ENCODE data around the gene ADAM19.

ADAM19 gene

DNA sequence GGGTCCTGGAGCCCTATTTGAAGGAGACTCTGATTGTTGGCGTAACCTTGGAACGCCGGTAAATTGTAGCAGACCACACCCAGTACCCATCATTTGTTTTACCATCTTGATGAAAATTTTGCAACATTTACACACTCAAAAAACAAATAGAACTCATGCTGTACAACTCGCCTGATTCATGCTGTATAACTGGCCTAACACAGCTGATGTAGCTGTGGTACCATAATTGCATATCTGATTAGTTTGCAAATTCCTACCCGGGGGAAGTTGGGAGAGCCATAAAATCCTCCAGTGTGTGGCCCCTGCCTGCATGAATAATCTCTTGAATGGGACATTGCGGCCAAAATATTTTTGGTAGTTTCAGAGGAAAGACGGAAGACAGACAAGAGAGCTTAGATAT lies 105.9 kb downstream of the ADAM19 start:
- TF ChIP-seq, protein P1, sequence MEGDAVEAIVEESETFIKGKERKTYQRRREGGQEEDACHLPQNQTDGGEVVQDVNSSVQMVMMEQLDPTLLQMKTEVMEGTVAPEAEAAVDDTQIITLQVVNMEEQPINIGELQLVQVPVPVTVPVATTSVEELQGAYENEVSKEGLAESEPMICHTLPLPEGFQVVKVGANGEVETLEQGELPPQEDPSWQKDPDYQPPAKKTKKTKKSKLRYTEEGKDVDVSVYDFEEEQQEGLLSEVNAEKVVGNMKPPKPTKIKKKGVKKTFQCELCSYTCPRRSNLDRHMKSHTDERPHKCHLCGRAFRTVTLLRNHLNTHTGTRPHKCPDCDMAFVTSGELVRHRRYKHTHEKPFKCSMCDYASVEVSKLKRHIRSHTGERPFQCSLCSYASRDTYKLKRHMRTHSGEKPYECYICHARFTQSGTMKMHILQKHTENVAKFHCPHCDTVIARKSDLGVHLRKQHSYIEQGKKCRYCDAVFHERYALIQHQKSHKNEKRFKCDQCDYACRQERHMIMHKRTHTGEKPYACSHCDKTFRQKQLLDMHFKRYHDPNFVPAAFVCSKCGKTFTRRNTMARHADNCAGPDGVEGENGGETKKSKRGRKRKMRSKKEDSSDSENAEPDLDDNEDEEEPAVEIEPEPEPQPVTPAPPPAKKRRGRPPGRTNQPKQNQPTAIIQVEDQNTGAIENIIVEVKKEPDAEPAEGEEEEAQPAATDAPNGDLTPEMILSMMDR (IDR thresholded peaks at IDR 0.05): no peak
- DNase-seq: no peak
- H3K27ac Mint-ChIP-seq: no peak overlapping the region
- peaks cover 8% of the 10 kb centered on the region for H3K36me3 Mint-ChIP-seq (ENCODE audit: low read depth)
- no peaks in the 10 kb centered on the region for H3K9me3 Mint-ChIP-seq
- H3K4me1 Mint-ChIP-seq: peaks cover 11% of the 10 kb centered on the region
- no peaks in the 10 kb centered on the region for H3K27me3 Mint-ChIP-seq (ENCODE audit: low read depth, poor library complexity)
- H3K4me3 Mint-ChIP-seq: no peak overlapping the region

- H3K27ac Mint-ChIP-seq: no peak overlapping the region
- no peak overlapping the region for H3K4me3 Mint-ChIP-seq
- no peaks in the 10 kb centered on the region for H3K27me3 Mint-ChIP-seq (ENCODE audit: low read depth, poor library complexity)
- no peak for DNase-seq
- H3K9me3 Mint-ChIP-seq: no peaks in the 10 kb centered on the region
- TF ChIP-seq, protein P1 (IDR thresholded peaks at IDR 0.05): no peak
- H3K36me3 Mint-ChIP-seq (ENCODE audit: low read depth): peaks cover 8% of the 10 kb centered on the region
- H3K4me1 Mint-ChIP-seq: peaks cover 17% of the 10 kb centered on the region
These were observed 106.5 kb downstream of the ADAM19 start for GRCh38 chr5:157469073-157469472.

DNA sequence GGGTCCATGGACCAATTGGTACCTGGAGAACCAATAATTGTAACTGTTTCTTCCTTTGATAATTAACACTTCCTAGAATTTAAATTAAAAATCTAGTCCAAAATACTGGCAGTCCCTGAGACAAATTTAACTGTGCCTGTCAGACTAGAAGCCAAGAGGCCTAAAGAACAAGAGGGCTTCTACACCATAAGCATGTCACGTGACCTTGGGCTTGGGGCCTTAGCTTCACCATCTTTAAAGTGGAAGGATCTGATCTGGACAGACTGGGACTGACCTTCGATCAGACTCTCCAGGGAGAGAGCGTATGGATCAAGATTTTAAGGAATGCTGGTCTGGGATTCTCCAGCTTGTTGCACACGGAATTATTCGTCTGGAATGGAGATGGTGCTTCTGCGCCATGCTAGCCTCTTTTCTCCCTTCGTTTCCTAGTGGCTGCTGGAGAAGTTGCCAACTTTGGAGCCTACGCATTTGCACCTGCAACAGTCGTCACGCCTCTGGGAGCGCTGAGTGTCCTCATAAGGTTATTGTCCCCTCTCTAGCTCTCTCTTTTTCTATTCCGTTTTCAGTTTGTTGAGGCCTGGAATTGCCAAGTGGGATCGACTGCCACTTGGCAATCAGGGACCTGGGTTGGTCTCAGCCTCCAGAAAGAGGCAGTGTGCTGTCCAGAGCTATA lies 107.1 kb downstream of the ADAM19 start:
- H3K4me3 Mint-ChIP-seq: no peak overlapping the region
- H3K27me3 Mint-ChIP-seq (ENCODE audit: low read depth, poor library complexity): peaks cover 4% of the 10 kb centered on the region
- peaks cover 8% of the 10 kb centered on the region for H3K36me3 Mint-ChIP-seq (ENCODE audit: low read depth)
- no peak overlapping the region for H3K27ac Mint-ChIP-seq
- H3K4me1 Mint-ChIP-seq: peaks cover 18% of the 10 kb centered on the region
- DNase-seq: no peak
- H3K9me3 Mint-ChIP-seq: no peaks in the 10 kb centered on the region
- TF ChIP-seq, protein P1 (IDR thresholded peaks at IDR 0.05): no peak

DNA sequence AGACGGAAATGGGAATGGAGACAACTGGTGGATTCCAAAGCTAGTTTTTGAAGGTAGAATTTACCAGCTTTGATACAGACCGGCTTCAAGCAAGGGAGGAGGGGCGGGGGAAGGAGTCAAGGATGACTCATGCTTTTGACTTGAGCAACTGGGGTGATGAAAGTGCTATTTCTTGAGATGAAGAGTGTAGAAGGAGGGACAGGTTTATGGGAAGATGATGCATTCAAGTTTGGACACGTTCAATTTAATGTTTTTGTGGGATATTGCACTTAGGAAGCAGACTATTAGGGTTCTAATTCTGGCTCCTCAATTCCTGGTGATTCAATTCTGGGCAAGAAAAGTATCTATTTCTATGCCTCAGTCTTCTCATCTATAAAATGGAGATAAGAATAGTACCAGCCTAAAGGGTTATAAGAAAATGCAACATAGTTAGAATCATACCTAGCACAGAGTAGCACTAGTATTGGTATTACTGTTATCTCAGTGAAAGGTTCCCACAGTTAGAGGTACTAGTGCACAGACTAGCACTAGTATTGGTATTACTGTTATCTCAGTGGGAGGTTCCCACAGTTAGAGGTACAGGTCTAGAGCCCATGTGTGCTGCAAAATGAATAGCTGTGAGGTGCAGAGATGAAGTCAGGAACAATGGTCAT lies 110.9 kb downstream of the ADAM19 start:
- H3K36me3 Mint-ChIP-seq (ENCODE audit: low read depth): no peaks in the 10 kb centered on the region
- H3K4me3 Mint-ChIP-seq: no peak overlapping the region
- H3K27ac Mint-ChIP-seq: no peak overlapping the region
- TF ChIP-seq, protein P1 (IDR thresholded peaks at IDR 0.05): no peak
- peaks cover 36% of the 10 kb centered on the region for H3K27me3 Mint-ChIP-seq (ENCODE audit: low read depth, poor library complexity)
- peaks cover 15% of the 10 kb centered on the region for H3K4me1 Mint-ChIP-seq
- DNase-seq: no peak
- no peaks in the 10 kb centered on the region for H3K9me3 Mint-ChIP-seq

DNA sequence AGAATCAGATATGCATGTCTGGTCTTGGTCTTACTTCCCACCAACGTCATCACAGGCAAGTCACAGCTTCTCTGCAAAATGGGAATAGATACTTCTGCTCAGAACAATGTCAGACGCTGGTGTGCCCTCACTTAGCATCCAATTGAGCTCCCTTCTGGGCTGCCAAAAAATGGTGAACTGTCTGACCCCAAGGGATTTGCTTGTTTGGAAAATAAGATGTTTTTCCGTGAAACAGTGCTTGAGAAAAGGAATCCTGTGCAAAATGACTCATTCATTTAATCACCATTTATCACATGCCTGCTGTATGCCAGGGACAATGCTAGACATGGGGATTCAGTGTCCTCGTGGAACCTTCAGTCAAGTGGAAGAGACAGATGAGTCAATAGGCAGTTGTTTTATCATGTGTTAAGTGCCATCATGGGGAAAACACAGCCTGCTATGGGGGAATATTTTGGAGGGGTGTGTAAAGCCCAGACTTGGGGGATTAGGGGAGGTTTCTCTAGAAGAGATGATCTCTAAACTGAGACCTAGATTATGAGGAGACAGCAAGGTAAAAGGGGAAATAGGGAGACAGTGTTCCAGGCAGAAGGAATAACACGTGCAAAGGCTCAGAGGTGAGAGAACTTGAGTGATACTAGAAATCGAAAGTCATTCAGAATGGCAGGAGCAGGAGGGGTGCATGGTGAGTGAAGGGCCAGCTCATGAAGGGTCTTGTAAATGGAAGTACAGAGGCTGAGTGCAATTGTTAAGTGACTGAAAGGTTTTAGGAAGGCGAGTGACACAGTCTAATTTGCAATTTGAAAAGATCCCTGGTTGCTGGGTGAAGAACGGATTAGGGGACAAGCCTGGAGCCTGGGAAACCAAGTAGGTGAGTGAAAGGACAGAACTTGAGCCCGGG lies 111.7 kb downstream of the ADAM19 start:
- TF ChIP-seq, protein P1 (IDR thresholded peaks at IDR 0.05): no peak
- Mint-ChIP-seq H3K27ac (no peak overlapping the region), H3K4me3 (no peak overlapping the region), H3K36me3 (ENCODE audit: low read depth) (no peaks in the 10 kb centered on the region), H3K27me3 (ENCODE audit: low read depth, poor library complexity) (peaks cover 44% of the 10 kb centered on the region), H3K9me3 (no peaks in the 10 kb centered on the region), H3K4me1 (peaks cover 17% of the 10 kb centered on the region)
- DNase-seq: no peak
